H1 (cell line): Measurements from ENCODE around the gene SPATA32. TPM values are rescaled to one million over a fixed set of nuclear protein-coding genes. Genes with fewer than 3 reads are reported as not detected.
A peak's percentile ranks its signal among the peaks of the same experiment; 100 is the strongest.

Source experiments
- KDM1A ChIP-seq: fragments of 200-600, 300-600 bp; sonication (generic); IDR thresholded peaks from 2 replicates; pipeline ENCODE4 v1.7.1; 2016; ENCODE audit warnings: mild to moderate bottlenecking, low read length, borderline replicate concordance
- POLR2AphosphoS5 ChIP-seq: IDR thresholded peaks from 2 replicates; pipeline ENCODE4 v1.6.1; 2011; ENCODE audit warnings: low read depth, low read length
- SP4 ChIP-seq: IDR thresholded peaks from 2 replicates; pipeline ENCODE4 v1.6.1; 2012; ENCODE audit warnings: low read length, inconsistent platforms
- TBP ChIP-seq: IDR thresholded peaks from 2 replicates; pipeline ENCODE4 v1.6.1; 2011; ENCODE audit warnings: low read depth, low read length, improper control_type of control experiment
- TCF12 ChIP-seq: IDR thresholded peaks from 2 replicates; pipeline ENCODE4 v1.6.1; 2011; ENCODE audit warnings: low read depth, mild to moderate bottlenecking, low read length
- TEAD4 ChIP-seq: IDR thresholded peaks from 2 replicates; pipeline ENCODE4 v1.6.1; 2012; ENCODE audit warnings: low read depth, low read length, inconsistent platforms, mixed read lengths
- polyA plus RNA-seq, 7 experiments: library from polyadenylated mRNA; depleted of rRNA in 3 of 7; stranded (reverse) in 5 of 7; unstranded in 2 of 7; fragments of >200 nt in 5 of 7; fragments of 200-250 nt in 2 of 7; gene quantifications; 1 replicate in 5 of 7; 2 replicates in 1 of 7; 4 replicates in 1 of 7; pipeline versions ENCODE4 v1.2.1 to v1.2.3, GENCODE V29; 2011 to 2013; ENCODE audit warnings: missing spikeins in 2 of 7, mixed read lengths in 2 of 7
- total RNA-seq: library from RNA; stranded (reverse); fragmentation: NEBNext Ultra II Directional; extraction: Animal tissue kit (Norgen Biotek cat#: 25700); gene quantifications from 2 replicates; pipeline ENCODE4 v1.2.1, GENCODE V29; 2021
- TF ChIP-seq, protein P1 (sequence below): fragments of 300-600 bp; sonication (generic); IDR thresholded peaks from 2 replicates; pipeline ENCODE4 v1.7.1; 2012; ENCODE audit warnings: low read length, moderate library complexity, mild to moderate bottlenecking, inconsistent platforms; ENCODE audit not compliant: insufficient replicate concordance

SPATA32 gene
- total and polyA plus RNA-seq, 2 of the 8 experiments (the other 6 are each of a cell fraction or from before 2014, with no cell fraction given): 0.24 TPM; not detected in 1

DNA sequence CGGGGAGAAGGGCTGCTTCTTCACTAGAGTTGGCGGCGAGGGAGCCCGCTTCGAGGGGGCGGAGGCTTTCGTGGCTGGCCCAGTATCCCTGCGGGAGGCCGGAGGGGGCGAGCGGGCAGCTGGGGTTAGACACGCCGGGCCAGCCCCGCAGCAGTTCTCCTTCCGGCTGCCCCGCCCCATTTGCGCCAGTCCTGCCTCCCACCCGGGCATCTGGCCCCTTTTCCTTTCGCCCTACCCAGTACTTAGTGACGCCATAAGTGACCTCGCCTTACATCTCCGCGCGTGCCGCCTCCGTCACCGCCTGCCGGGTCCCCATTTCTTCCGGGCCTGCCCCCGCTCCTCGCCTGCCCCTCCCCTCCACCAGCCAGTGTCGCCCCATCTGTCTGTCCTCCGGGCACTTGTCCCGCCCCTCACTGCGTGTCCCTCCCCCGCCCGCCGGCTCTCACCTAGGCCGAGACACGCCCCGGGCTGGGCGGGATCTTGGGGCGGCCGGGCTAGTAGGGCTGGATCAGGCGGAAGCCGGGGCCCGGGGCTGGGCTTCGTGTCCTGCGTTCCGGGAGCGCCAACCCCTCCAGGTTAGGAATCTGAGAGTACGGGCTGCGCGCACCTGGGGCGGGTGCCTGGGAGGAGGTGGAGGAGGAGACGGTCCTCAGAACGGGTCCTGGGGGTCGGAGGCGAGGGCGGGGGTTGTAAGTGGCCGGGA is 14.3 kb downstream of the SPATA32 start (continued):
- TF ChIP-seq TCF12 (0 out of 2 replicates have a peak, but pooled peaks have one; percentile 21), SP4 (peak; percentile 76; the same call in 1 of the 2 replicates), POLR2AphosphoS5 (peak; percentile 72), TBP (peak; percentile 48; the same call in 1 of the 2 replicates), TEAD4 (no peak), KDM1A (no peak)
- TF ChIP-seq, protein P1, sequence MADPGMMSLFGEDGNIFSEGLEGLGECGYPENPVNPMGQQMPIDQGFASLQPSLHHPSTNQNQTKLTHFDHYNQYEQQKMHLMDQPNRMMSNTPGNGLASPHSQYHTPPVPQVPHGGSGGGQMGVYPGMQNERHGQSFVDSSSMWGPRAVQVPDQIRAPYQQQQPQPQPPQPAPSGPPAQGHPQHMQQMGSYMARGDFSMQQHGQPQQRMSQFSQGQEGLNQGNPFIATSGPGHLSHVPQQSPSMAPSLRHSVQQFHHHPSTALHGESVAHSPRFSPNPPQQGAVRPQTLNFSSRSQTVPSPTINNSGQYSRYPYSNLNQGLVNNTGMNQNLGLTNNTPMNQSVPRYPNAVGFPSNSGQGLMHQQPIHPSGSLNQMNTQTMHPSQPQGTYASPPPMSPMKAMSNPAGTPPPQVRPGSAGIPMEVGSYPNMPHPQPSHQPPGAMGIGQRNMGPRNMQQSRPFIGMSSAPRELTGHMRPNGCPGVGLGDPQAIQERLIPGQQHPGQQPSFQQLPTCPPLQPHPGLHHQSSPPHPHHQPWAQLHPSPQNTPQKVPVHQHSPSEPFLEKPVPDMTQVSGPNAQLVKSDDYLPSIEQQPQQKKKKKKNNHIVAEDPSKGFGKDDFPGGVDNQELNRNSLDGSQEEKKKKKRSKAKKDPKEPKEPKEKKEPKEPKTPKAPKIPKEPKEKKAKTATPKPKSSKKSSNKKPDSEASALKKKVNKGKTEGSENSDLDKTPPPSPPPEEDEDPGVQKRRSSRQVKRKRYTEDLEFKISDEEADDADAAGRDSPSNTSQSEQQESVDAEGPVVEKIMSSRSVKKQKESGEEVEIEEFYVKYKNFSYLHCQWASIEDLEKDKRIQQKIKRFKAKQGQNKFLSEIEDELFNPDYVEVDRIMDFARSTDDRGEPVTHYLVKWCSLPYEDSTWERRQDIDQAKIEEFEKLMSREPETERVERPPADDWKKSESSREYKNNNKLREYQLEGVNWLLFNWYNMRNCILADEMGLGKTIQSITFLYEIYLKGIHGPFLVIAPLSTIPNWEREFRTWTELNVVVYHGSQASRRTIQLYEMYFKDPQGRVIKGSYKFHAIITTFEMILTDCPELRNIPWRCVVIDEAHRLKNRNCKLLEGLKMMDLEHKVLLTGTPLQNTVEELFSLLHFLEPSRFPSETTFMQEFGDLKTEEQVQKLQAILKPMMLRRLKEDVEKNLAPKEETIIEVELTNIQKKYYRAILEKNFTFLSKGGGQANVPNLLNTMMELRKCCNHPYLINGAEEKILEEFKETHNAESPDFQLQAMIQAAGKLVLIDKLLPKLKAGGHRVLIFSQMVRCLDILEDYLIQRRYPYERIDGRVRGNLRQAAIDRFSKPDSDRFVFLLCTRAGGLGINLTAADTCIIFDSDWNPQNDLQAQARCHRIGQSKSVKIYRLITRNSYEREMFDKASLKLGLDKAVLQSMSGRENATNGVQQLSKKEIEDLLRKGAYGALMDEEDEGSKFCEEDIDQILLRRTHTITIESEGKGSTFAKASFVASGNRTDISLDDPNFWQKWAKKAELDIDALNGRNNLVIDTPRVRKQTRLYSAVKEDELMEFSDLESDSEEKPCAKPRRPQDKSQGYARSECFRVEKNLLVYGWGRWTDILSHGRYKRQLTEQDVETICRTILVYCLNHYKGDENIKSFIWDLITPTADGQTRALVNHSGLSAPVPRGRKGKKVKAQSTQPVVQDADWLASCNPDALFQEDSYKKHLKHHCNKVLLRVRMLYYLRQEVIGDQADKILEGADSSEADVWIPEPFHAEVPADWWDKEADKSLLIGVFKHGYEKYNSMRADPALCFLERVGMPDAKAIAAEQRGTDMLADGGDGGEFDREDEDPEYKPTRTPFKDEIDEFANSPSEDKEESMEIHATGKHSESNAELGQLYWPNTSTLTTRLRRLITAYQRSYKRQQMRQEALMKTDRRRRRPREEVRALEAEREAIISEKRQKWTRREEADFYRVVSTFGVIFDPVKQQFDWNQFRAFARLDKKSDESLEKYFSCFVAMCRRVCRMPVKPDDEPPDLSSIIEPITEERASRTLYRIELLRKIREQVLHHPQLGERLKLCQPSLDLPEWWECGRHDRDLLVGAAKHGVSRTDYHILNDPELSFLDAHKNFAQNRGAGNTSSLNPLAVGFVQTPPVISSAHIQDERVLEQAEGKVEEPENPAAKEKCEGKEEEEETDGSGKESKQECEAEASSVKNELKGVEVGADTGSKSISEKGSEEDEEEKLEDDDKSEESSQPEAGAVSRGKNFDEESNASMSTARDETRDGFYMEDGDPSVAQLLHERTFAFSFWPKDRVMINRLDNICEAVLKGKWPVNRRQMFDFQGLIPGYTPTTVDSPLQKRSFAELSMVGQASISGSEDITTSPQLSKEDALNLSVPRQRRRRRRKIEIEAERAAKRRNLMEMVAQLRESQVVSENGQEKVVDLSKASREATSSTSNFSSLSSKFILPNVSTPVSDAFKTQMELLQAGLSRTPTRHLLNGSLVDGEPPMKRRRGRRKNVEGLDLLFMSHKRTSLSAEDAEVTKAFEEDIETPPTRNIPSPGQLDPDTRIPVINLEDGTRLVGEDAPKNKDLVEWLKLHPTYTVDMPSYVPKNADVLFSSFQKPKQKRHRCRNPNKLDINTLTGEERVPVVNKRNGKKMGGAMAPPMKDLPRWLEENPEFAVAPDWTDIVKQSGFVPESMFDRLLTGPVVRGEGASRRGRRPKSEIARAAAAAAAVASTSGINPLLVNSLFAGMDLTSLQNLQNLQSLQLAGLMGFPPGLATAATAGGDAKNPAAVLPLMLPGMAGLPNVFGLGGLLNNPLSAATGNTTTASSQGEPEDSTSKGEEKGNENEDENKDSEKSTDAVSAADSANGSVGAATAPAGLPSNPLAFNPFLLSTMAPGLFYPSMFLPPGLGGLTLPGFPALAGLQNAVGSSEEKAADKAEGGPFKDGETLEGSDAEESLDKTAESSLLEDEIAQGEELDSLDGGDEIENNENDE: no peak
